K562 (cell line): ENCODE measurements around the gene ZC3H7B. TPM values are rescaled to one million over a fixed set of nuclear protein-coding genes. Genes with fewer than 3 reads are reported as not detected.

Source experiments
- ATAC-seq: fragments of 200-7000 bp; cut with Tn5 transposase; 3 replicates; pipeline ENCODE4 v1.9.1; 2020; ENCODE audit warnings: moderate library complexity
- BruUV-seq: library from RNA; stranded (reverse); fragments of 400-500 nt; replicated peaks from 2 replicates; lab custom pipeline; 2021; lab: Mats Ljungman, UMichigan
- CTCF ChIA-PET: fragments of 300-600 bp; formaldehyde crosslinking; extraction: SDS; loops from one replicate; lab custom pipeline; 2021; ENCODE audit warnings: low intra/inter-chr PET ratio; lab: Yijun Ruan, JAX
- POLR2A ChIA-PET: fragments of 300-600, 350-650 bp; sonication (Branson Sonifier 250); formaldehyde crosslinking; extraction: SDS; loops from one replicate; lab custom pipeline; 2021; ENCODE audit warnings: antibody characterized with exemption, inconsistent platforms; lab: Yijun Ruan, JAX
- DNase-seq, 4 experiments: peaks; one replicate each; pipeline versions ENCODE4 v3.0.0 to v3.0.0-alpha.2; 2011 to 2018; ENCODE audit warnings: low spot score in 3 of 4, mixed read lengths in 3 of 4; ENCODE audit errors: extremely low read depth in 1 of 4
- FAIRE-seq: peaks from 2 replicates; lab custom pipeline; 2011; peaks lifted over from hg19 to GRCh38; lab: Jason Lieb, UNC
- H2AFZ ChIP-seq: 2 replicates; pipeline ENCODE4 v1.6.0; 2011; ENCODE audit warnings: low read depth, low read length, control low read depth, inconsistent platforms
- H3K27ac ChIP-seq: fragments of 200-600 bp; 3 replicates; pipeline ENCODE4 v1.8.0; 2011; ENCODE audit warnings: low read depth, mild to moderate bottlenecking, control low read depth, inconsistent platforms, low read length, moderate library complexity, mixed read lengths; ENCODE audit errors: extremely low read depth
- H3K27me3 ChIP-seq, 2 experiments: fragments of 300-600 bp in 1 of 2; 2 replicates in 1 of 2; 3 replicates in 1 of 2; pipeline versions ENCODE4 v1.6.0 to v1.8.0; 2011; ENCODE audit warnings: inconsistent platforms in 2 of 2, low read length in 2 of 2, mild to moderate bottlenecking in 1 of 2, mixed read lengths in 1 of 2, moderate library complexity in 1 of 2; ENCODE audit not compliant: control insufficient read depth in 2 of 2, insufficient read depth in 2 of 2
- H3K36me3 ChIP-seq: fragments of 300-600 bp; 3 replicates; pipeline ENCODE4 v1.8.0; 2011; ENCODE audit warnings: mild to moderate bottlenecking, low read length, inconsistent platforms; ENCODE audit not compliant: control insufficient read depth, insufficient read depth
- H3K4me1 ChIP-seq, 2 experiments: fragments of 200-600 bp in 1 of 2; replicated peaks in 1 of 2; 2 replicates in 1 of 2; 3 replicates in 1 of 2; pipeline versions ENCODE4 v1.5.1 to v1.8.0; 2011; ENCODE audit warnings: inconsistent platforms in 2 of 2, low read length in 2 of 2, mild to moderate bottlenecking in 1 of 2, mixed read lengths in 1 of 2, moderate library complexity in 1 of 2; ENCODE audit not compliant: control insufficient read depth in 2 of 2, insufficient read depth in 2 of 2
- H3K4me2 ChIP-seq: 2 replicates; pipeline ENCODE4 v1.6.1; 2011; ENCODE audit warnings: low read length, control low read depth, inconsistent platforms, mixed read lengths; ENCODE audit not compliant: insufficient read depth
- H3K4me3 ChIP-seq: fragments of 200-600 bp; sonication (generic), shearing (Covaris generic); 2 replicates; pipeline ENCODE4 v1.5.1; 2016; ENCODE audit warnings: control low read depth, inconsistent platforms
- H3K79me2 ChIP-seq: fragments of 200-600 bp; 3 replicates; pipeline ENCODE4 v1.8.0; 2011; ENCODE audit warnings: low read length, inconsistent platforms; ENCODE audit not compliant: control insufficient read depth, insufficient read depth
- H3K9ac ChIP-seq, 2 experiments: 2 replicates each; pipeline versions ENCODE4 v1.6.0 to v1.6.1; 2011; ENCODE audit warnings: low read depth in 2 of 2, low read length in 2 of 2, control low read depth in 1 of 2, inconsistent platforms in 1 of 2, mild to moderate bottlenecking in 1 of 2, mixed read lengths in 1 of 2; ENCODE audit not compliant: insufficient read depth in 1 of 2
- H3K9me1 ChIP-seq: one replicate; pipeline ENCODE4 v1.6.0; 2011; ENCODE audit warnings: inconsistent platforms, mild to moderate bottlenecking, low read length, moderate library complexity; ENCODE audit not compliant: control insufficient read depth, insufficient read depth
- H3K9me3 ChIP-seq: replicated peaks from 2 replicates; pipeline ENCODE4 v1.5.1; 2011; ENCODE audit warnings: low read depth, low read length, inconsistent platforms; ENCODE audit not compliant: control insufficient read depth, insufficient read depth
- H4K20me1 ChIP-seq: replicated peaks from 2 replicates; pipeline ENCODE4 v1.6.1; 2011; ENCODE audit warnings: low read length, inconsistent platforms, mixed read lengths; ENCODE audit not compliant: control insufficient read depth, insufficient read depth
- BACH1 ChIP-seq: fragments of 200-800 bp; sonication (Bioruptor generic); IDR thresholded peaks from 2 replicates; pipeline ENCODE4 v1.6.1; 2016; ENCODE audit warnings: missing genetic modification characterization, missing compliant biosample characterization
- CCAR2 ChIP-seq: fragments of 200-400 bp; formaldehyde crosslinking; IDR thresholded peaks from 2 replicates; pipeline ENCODE4 v1.6.1; 2017; ENCODE audit warnings: mild to moderate bottlenecking, low read depth, low read length
- CHD4 ChIP-seq: fragments of 200-600 bp; sonication (generic); IDR thresholded peaks from 3 replicates; pipeline ENCODE4 v1.6.1; 2012; ENCODE audit warnings: low read depth, mild to moderate bottlenecking, mixed read lengths, low read length, inconsistent platforms; ENCODE audit not compliant: insufficient read depth, insufficient replicate concordance, poor library complexity, severe bottlenecking
- DACH1 ChIP-seq: fragments of 450-650 bp; IDR thresholded peaks from 2 replicates; pipeline ENCODE4 v1.6.1; 2018; ENCODE audit not compliant: partially characterized antibody
- FOS ChIP-seq: IDR thresholded peaks from 3 replicates; pipeline ENCODE4 v1.6.1; 2011; ENCODE audit not compliant: insufficient read length; ENCODE audit errors: extremely low read depth
- MCM5 ChIP-seq: fragments of 450-650 bp; IDR thresholded peaks from 2 replicates; pipeline ENCODE4 v1.6.1; 2016; ENCODE audit warnings: low read depth
- MTA3 ChIP-seq: fragments of 450-650 bp; formaldehyde crosslinking; IDR thresholded peaks from 2 replicates; pipeline ENCODE4 v1.6.1; 2017; ENCODE audit warnings: mild to moderate bottlenecking, borderline replicate concordance
- PML ChIP-seq: IDR thresholded peaks from 2 replicates; pipeline ENCODE4 v1.6.1; 2012; ENCODE audit warnings: low read length, inconsistent platforms
- PPARD ChIP-seq: fragments of 250-450 bp; sonication (Bioruptor Pico); IDR thresholded peaks from 2 replicates; pipeline ENCODE4 v1.8.0; 2022; ENCODE audit warnings: inconsistent platforms, mild to moderate bottlenecking, moderate library complexity
- PRPF4 ChIP-seq: fragments of 200-400 bp; formaldehyde crosslinking; IDR thresholded peaks from one replicate; pipeline ENCODE4 v1.6.1; 2017; ENCODE audit warnings: low read length, low read depth, mild to moderate bottlenecking; ENCODE audit not compliant: insufficient read depth, poor library complexity, severe bottlenecking
- PTRF ChIP-seq: fragments of 450-650 bp; IDR thresholded peaks from 2 replicates; pipeline ENCODE4 v1.6.1; 2016; ENCODE audit warnings: mild to moderate bottlenecking, missing genetic modification characterization, missing compliant biosample characterization
- ZNF217 ChIP-seq: sonication (generic); formaldehyde crosslinking; IDR thresholded peaks from 2 replicates; pipeline ENCODE4 v1.8.0; 2022; ENCODE audit warnings: mild to moderate bottlenecking, missing genetic modification reagents
- ZNF408 ChIP-seq: fragments of 250-450 bp; sonication (Bioruptor Pico); IDR thresholded peaks from 2 replicates; pipeline ENCODE4 v1.4.0; 2020; ENCODE audit warnings: low read depth, mild to moderate bottlenecking, moderate library complexity
- WGBS: fragments of 100-300 bp; shearing (Covaris generic); methylation state at CpG from one replicate; pipeline ENCODE4 v1.1.6; 2016; ENCODE audit warnings: low coverage, mixed read lengths; ENCODE audit not compliant: insufficient coverage; ENCODE audit errors: missing lambda C conversion rate; 5-methylcytosine and 5-hydroxymethylcytosine counted together
- in situ Hi-C: fragments of 300-500 bp; cut with MboI; formaldehyde crosslinking; loops from 4 replicates; pipeline ENCODE4 v1.15.0; 2018; ENCODE audit warnings: inconsistent platforms, mixed read lengths
- intact Hi-C: fragments of 100-400 bp; cut with micrococcal nuclease; formaldehyde crosslinking; loops from 2 replicates; pipeline ENCODE4 v1.14.2; 2022
- polyA plus RNA-seq, 8 experiments: library from polyadenylated mRNA; depleted of rRNA in 4 of 8; stranded (reverse) in 5 of 8; unstranded in 3 of 8; fragments of >200 nt; fragmentation: Nextera tagmentation in 2 of 8; fragmentation: Illumina TruSeq in 1 of 8; extraction: Ambion mirVana in 2 of 8; extraction: Trizol in 1 of 8; gene quantifications; 2 replicates each; pipeline versions ENCODE4 v1.2.1 to v1.2.3, GENCODE V29; 2011 to 2014; ENCODE audit warnings: inconsistent platforms in 1 of 8, missing spikeins in 1 of 8
- total RNA-seq, 7 experiments: library from RNA; depleted of rRNA in 6 of 7; stranded (reverse); fragments of >200 nt in 6 of 7; fragmentation: Illumina TruSeq in 2 of 7; extraction: Trizol in 2 of 7; gene quantifications; 2 replicates each; pipeline versions ENCODE4 v1.2.1 to v1.2.3, GENCODE V29; 2011 to 2021; ENCODE audit warnings: low replicate concordance in 1 of 7
- TF ChIP-seq, protein P1 (sequence below): sonication (generic); formaldehyde crosslinking; IDR thresholded peaks from 2 replicates; pipeline ENCODE4 v1.8.0; 2022; ENCODE audit warnings: mild to moderate bottlenecking, missing genetic modification reagents

Gene ZC3H7B
- total and polyA plus RNA-seq, 9 of the 15 experiments (the other 6 are each of a cell fraction or from before 2014, with no cell fraction given), result 0.07 to 49.8 (median 26.8) TPM

DNA sequence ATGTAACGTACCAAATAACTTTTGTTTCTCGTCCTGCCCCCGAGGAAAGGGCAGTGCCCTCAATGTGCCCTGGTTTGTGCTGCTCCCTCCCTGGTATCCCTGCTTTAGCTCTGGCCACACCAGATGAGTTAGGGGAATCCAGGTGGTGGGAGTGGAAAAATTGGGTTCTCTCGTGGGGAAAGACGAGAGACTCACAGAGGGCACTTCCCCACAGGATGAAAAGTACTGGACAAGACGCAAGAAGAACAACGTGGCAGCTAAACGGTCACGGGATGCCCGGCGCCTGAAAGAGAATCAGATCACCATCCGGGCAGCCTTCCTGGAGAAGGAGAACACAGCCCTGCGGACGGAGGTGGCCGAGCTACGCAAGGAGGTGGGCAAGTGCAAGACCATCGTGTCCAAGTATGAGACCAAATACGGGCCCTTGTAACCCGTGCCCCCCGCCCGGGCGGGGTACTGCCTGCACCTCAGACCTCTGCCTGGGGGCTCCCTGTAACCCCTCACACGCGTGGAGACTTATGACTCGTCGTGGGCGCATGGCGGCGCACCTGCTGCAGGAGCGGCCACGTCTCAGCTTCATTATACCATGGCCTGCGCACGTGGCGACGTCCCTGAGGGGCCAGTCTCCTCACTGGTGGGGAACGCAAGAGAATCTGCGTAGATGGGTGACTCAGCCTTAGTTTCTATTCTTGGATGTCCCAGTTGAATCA is 94.4 kb downstream of the ZC3H7B start:
- ATAC-seq, result no peak
- Histone ChIP-seq H3K4me3 (no peak overlapping the region), H3K27ac (no peak overlapping the region), H3K9me1 (no peaks in the 10 kb centered on the region), H3K9ac (no peak overlapping the region), H3K4me1 (peaks cover 0 to 4% of the 10 kb centered on the region in 2 experiments; a peak in 1 of 5 replicates), H2AFZ (no peak overlapping the region), H3K36me3 (no peaks in the 10 kb centered on the region), H3K27me3 (no peaks in the 10 kb centered on the region), H4K20me1 (no peaks in the 10 kb centered on the region), H3K9me3 (no peaks in the 10 kb centered on the region), H3K79me2 (no peaks in the 10 kb centered on the region), H3K4me2 (no peak overlapping the region)
- in situ Hi-C loops (no loop called here), intact Hi-C loops (no loop called here)
- no peak for FAIRE-seq
- TF ChIP-seq CHD4 (no peak), FOS (no peak)
- no TSS peak for BruUV-seq
- ChIA-PET CTCF (no interaction called here), POLR2A (interaction anchor here (1.5 kb wide), 1 partner anchor 16 kb away, joined by 4 read pairs; no protein-coding TSS in a partner anchor)
- DNase-seq, result no peak
- WGBS, result 70% methylated on average over 11 of the region's 37 CpGs

DNA sequence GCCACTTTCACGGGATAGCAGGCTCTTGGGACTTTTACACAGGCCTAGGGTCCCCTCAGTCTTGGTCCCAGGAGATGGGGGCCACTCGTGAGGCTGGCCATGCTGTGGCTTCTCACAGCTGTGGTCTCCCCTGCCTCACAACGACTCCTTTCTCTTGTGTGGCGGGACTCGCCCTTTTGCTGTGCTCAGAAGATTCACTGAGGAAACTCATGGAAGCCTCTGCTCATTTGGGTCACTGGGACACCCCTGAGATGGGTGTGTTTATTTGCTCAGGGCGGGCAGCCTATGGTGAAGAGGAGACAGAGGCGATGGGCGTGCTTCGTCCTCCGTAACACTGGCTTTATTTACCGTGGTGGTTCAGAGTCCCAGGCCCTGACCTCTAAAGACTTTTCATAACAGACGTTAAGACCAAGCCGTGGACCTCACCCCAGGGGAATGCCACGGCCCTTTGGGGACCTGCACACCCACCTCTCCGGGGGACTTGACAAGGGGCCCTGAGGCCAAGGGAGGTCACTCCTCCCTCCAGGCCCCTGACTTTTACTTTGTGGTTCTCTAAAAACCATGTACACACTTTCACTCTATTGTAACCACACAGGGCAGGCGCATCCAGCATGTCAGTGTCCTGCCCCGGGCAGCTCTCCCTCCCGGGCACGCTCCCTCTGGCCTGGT is 96.0 kb downstream of the ZC3H7B start:
- ChIA-PET CTCF (no interaction called here), POLR2A (interaction anchor here (0.6 to 1.5 kb wide), 3 partner anchors 12 to 131 kb away, joined by 3 to 6 read pairs (median 4); no protein-coding TSS in a partner anchor)
- no peak overlapping the region for H3K27ac ChIP-seq
- H3K9me3 ChIP-seq, result no peaks in the 10 kb centered on the region
- in situ Hi-C loops (no loop called here), intact Hi-C loops (no loop called here)
- no peaks in the 10 kb centered on the region for H3K36me3 ChIP-seq
- no peak overlapping the region for H3K4me3 ChIP-seq
- FAIRE-seq (no peak), ATAC-seq (no peak), DNase-seq (no peak)
- peaks cover 0 to 4% of the 10 kb centered on the region in 2 experiments; a peak in 2 of 5 replicates for H3K4me1 ChIP-seq
- H3K9me1 ChIP-seq, result no peaks in the 10 kb centered on the region
- H3K4me2 ChIP-seq, result no peak overlapping the region
- H3K79me2 ChIP-seq, result no peaks in the 10 kb centered on the region
- H3K9ac ChIP-seq, result peak overlapping the region in 1 of 2 experiments; percentile 3; a peak in 1 of 4 replicates
- WGBS, result 56% methylated on average over 14 of the region's 19 CpGs
- no peak overlapping the region for H2AFZ ChIP-seq
- no peaks in the 10 kb centered on the region for H3K27me3 ChIP-seq
- H4K20me1 ChIP-seq, result no peaks in the 10 kb centered on the region
- BruUV-seq, result no TSS peak
- no peak for TF ChIP-seq MCM5
- TF ChIP-seq, protein P1, sequence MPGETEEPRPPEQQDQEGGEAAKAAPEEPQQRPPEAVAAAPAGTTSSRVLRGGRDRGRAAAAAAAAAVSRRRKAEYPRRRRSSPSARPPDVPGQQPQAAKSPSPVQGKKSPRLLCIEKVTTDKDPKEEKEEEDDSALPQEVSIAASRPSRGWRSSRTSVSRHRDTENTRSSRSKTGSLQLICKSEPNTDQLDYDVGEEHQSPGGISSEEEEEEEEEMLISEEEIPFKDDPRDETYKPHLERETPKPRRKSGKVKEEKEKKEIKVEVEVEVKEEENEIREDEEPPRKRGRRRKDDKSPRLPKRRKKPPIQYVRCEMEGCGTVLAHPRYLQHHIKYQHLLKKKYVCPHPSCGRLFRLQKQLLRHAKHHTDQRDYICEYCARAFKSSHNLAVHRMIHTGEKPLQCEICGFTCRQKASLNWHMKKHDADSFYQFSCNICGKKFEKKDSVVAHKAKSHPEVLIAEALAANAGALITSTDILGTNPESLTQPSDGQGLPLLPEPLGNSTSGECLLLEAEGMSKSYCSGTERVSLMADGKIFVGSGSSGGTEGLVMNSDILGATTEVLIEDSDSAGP (CRISPR knock-in tag), result no peak
- TF ChIP-seq CCAR2, result no peak
- no peak for TF ChIP-seq PTRF
- TF ChIP-seq BACH1 (tag), result no peak
- TF ChIP-seq DACH1, result no peak
- no peak for TF ChIP-seq PRPF4
- TF ChIP-seq ZNF408 (CRISPR knock-in tag), result no peak
- TF ChIP-seq PPARD (CRISPR knock-in tag), result no peak
- no peak for TF ChIP-seq MTA3
- TF ChIP-seq PML, result no peak
- no peak for TF ChIP-seq ZNF217
